Endothelial cell of hepatic sinusoid (primary cell): ENCODE measurements around the gene ANKZF1.
"Not testable (repeated sequence)": the region's sequence is repeated elsewhere in the genome, so short reads cannot be mapped to it uniquely, and the experiment has no call there.

Experiments
- in situ Hi-C: cut with HindIII; loops from 2 replicates; pipeline ENCODE4 v1.10.0; 2017; ENCODE audit warnings: low sequenced_read_pairs

Gene ANKZF1

GRCh38 chr2:219229305-219230058 lies at the start of gene ANKZF1, which contains the start of gene ATG9A:
ANKZF1 (plus strand) TSS chr2:219229806; CDS start chr2:219230258, 452 bp downstream.
ATG9A (minus strand) TSS chr2:219229636; CDS start chr2:219228024, 1,612 bp downstream.
- in situ Hi-C loops = no loop called here

GRCh38 chr2:219180961-219181360 lies 48.6 kb upstream of the ANKZF1 start:
- in situ Hi-C loops = loop anchor here (5.0 kb wide), 2 partner anchors 44 to 61 kb away; no protein-coding TSS in a partner anchor

DNA sequence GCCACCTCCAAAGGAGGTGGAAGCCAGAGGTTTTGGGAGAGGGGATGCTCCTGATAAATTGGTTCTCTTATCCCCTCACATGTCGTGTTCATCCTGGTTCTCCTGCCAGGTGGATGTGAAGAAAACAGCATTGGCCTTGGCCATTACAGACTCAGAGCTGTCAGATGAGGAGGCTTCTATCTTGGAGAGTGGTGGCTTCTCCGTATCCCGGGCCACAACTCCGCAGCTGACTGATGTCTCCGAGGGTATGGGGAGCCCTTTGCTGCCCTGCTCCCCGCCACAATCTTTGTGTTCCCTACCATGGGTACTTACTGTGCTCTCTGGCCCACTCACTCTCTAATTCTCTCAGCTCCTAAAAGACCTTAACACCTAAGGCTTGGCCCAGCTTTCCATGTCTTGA lies 48.1 kb upstream of the ANKZF1 start:
- in situ Hi-C loops = loop anchor here (5.0 kb wide), 2 partner anchors 44 to 61 kb away; no protein-coding TSS in a partner anchor

GRCh38 chr2:219182331-219183150 lies 47.1 kb upstream of the ANKZF1 start:
- in situ Hi-C loops = loop anchor here (5.0 kb wide), 2 partner anchors 45 to 60 kb away; no protein-coding TSS in a partner anchor

DNA sequence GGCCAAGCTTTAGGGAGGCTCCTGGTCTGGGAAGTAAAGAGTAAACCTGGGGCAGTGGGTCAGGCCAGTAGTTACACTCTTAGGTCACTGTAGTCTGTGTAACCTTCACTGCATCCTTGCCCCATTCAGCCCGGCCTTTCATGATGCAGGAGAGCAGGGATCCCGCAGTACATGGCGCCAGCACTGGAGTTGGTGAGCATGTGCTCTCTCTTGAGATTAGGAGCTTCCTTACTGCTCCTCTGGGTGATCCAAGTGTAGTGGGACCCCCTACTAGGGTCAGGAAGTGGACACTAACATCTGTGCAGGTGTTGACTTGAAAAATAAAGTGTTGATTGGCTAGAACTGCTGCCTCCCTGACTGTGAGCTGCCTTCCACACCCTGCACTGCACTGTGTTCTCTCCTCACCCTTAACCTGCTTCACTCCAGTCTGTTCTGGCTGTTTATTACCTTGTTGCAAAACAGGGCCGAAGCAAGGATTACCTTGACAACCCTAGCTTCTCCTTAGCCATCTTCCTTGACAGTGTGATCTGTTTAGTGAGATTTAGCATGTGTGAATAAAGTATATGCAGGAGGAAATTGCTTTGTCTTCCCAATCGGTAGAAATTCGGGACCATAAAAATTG lies 46.3 kb upstream of the ANKZF1 start:
- in situ Hi-C loops = loop anchor here (5.0 kb wide), 2 partner anchors 46 to 59 kb away; no protein-coding TSS in a partner anchor

DNA sequence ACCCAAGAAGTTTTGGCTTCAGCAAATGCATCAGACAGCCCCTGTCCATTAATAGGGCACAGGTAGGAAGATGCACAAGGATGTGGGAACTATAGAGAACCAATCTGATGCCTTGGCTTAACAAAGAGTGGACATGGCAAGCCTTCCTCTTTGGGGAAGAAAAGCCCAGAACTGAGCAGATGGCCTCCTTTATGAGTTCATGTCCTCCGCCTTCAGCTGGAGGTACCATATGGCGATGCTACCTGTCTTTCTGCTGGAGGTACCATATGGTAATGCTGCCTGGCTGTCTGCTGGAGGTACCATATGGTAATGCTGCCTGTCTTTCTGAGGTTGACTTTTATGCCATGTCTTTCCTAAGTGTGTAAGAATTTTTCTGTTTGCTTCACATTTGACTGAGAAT lies 45.5 kb upstream of the ANKZF1 start:
- in situ Hi-C loops = loop anchor here (5.0 kb wide), 2 partner anchors 47 to 58 kb away; no protein-coding TSS in a partner anchor

DNA sequence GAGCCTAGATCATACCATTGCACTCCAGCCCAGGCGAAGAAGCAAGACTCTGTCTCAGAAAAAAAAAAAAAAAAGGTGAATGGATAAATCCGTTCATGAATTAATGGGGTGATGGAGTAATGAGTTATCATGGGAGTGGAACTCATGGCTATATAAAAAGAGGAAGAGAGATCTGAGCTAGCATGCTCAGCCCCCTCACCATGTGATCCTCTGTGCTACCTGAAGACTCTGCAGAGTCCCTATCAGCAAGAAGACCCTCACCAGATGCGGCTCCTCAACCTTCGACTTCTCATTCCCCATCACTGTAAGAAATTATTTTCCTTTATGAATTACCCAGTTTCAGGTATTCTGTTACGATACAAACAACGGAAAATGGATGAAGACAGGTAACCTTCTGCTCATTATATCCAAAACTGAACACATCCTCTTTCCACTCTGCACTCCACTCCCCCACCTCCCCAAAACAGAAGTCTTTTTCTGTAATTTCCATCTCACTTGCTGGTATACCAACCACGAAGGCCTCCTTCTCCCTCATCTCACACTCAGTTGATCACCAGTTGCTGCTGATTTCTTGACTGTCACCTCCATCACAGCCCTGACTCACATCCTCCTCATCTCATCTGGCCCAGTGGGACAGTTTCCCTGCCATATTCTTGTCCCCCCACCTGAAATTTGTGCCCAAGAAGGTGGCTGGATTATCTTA lies 42.7 kb upstream of the ANKZF1 start:
- in situ Hi-C loops = no loop called here

DNA sequence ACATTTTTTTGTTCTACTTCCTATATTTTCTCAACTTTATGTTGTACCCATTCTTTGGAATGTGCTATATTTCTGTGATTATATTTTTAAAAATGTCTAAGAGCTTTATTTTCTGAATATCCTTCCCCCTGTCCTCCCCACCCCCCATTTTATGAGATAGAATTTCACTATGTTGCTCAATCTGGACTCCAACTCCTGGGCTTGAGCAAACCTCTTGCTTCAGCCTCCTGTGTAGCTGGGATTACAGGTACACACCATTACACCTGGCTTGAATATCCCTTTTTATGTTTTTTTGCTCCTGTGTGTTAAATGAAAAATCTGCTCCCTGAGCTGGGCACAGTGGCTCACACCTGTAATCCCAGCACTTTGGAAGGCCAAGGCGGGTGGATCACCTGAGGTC lies 32.2 kb upstream of the ANKZF1 start:
- in situ Hi-C loops = no loop called here

GRCh38 chr2:219198974-219199373 lies 30.6 kb upstream of the ANKZF1 start:
- in situ Hi-C loops = no loop called here

DNA sequence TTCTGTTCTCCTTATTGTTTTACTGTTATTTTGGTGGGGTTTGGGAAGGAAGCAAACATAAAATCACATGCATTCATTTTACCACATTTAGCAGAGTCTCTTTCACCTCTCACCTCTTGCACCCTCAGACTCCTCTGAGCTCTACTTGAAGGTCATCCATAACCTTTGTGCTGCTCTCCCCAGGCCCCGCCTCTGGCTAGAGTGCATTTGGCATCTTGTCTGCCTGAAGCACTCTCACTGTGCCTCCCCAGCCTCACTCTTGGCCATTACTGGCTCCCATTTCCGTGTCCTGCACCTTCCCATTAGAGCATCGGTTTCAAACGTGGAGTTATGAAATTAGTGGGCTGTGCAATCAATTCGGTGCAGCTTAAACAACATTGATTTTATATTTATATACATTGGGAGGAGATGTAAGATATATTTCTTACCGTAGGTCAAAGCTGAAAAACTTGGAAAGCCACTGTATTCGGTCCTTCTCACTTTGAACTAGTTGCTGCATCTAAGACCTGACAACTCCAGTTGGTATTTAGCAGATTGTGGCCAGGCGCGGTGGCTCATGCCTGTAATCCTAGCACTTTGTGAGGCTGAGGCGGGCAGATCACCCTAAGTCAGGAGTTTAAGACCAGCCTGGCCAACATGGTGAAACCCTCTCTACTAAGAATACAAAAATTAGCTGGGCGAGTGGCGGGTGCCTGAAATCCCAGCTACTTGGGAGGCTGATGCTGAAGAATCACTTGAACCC lies 30.0 kb upstream of the ANKZF1 start:
- in situ Hi-C loops = no loop called here

DNA sequence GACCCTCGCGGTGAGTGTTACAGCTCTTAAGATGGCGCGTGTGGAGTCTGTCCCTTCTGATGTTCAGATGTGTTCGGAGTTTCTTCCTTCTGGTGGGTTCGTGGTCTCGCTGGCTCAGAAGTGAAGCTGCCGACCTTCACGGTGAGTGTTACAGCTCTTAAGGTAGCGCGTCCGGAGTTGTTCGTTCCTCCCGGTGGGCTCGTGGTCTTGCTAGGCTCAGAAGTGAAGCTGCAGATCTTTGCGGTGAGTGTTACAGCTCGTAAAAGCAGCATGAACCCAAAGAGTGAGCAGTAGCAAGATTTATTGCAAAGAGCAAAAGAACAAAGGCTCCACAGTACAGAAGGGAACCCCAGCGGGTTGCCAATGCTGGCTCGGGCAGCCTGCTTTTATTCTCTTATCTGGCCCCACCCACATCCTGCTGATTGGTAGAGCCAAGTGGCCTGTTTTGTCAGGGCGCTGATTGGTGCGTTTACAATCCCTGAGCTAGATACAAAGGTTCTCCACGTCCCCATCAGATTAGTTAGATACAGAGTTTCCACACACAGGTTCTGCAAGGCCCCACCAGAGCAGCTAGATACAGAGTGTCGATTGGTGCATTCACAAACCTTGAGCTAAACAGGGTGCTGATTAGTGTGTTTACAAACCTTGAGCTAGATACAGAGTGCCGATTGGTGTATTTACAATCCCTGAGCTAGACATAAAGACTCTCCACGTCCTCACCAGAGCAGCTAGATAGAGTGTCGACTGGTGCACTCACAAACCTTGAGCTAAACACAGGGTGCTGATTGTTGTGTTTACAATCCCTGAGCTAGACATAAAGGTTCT lies 28.9 kb upstream of the ANKZF1 start:
- in situ Hi-C loops = not testable (repeated sequence)

DNA sequence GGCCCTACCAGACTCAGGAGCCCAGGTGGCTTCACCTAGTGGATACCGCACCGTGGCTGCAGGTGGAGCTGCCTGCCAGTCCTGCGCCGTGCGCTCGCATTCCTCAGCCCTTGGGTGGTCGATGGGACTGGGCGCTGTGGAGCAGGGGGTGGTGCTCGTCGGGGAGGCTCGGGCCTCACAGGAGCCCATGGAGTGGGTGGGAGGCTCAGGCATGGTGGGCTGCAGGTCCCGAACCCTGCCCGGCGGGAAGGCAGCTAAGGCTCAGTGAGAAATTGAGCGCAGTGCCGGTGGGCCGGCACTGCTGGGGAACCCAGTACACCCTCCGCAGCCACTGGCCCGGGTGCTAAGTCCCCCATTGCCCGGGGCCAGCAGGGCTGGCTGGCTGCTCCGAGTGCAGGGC lies 28.3 kb upstream of the ANKZF1 start:
- in situ Hi-C loops = not testable (repeated sequence)

GRCh38 chr2:219204425-219205164 lies 25.0 kb upstream of the ANKZF1 start:
- in situ Hi-C loops = no loop called here

- in situ Hi-C loops = no loop called here
Observed at GRCh38 chr2:219205165-219205538, 24.5 kb upstream of the ANKZF1 start.

- in situ Hi-C loops = no loop called here
Observed at GRCh38 chr2:219205981-219206327, 23.7 kb upstream of the ANKZF1 start.

DNA sequence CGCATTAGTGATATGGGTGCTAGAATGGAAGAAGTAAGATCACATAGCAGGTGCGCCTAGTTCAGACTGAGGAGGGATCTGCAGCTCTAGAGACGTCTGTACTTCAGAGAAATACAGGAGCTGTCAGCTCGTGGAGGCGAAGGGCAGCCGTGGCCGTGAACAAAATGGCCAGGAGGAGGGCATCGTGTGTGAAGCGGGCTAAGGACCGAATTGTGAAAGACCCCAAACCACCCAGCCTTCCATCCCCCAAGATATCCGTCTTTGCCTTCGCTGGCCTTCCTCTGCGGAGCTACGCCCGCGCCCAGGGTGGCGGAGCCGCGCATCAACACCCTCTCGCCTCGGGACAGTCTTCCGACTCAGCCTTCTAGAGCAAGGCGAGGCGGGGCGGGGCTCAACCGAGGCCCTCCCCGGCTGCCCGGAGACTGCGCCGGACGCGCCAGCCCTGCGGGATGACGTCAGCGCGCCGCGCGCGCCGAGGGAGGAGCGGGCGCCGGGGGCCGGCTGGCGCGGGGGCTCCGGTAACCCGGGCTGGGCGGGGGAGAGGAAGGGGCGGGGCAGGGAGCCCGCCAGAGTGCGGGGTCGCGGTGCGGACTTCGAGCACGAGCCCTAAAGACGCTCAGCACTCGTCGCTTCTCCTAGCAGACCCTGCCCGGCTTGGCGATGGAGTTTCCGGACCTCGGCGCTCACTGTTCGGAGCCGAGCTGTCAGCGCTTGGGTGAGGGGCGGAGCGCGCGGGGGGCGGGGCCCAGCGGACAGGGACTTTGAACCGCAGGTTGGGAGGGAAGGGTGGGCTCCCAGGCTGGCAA lies 23.1 kb upstream of the ANKZF1 start, which contains the start of gene ZFAND2B:
TSS of gene ZFAND2B (plus strand) at position 455 of the 806 bp plus-strand sequence. CDS start at position 661, 206 bp downstream.
- in situ Hi-C loops = no loop called here

- in situ Hi-C loops = no loop called here
Observed at GRCh38 chr2:219207134-219207883, 22.3 kb upstream of the ANKZF1 start.
